ENCODE results near the gene PTPN13.

Gene PTPN13

GRCh38 chr4:86845593-86845992 is 251.5 kb downstream of the PTPN13 start:
- Histone ChIP-seq H3K27ac (ENCODE audit: extremely low read depth, low read depth, low read length) (no peak overlapping the region), H3K4me1 (ENCODE audit: control insufficient read depth, insufficient read depth, low read length) (no peaks in the 10 kb centered on the region), H3K36me3 (ENCODE audit: control insufficient read depth in 2 of 2, insufficient read depth in 1 of 2, low read length in 2 of 2) (no peaks in the 10 kb centered on the region), H3K4me3 (ENCODE audit: low read depth, low read length) (no peak overlapping the region), H3K9me3 (ENCODE audit: control insufficient read depth, insufficient read depth, low read depth, low read length) (no peaks in the 10 kb centered on the region)
- CTCF ChIA-PET = no interaction called here
- no peak for TF ChIP-seq ZNF391 (tag by site-specific recombination; IDR thresholded peaks at IDR 0.05; ENCODE audit: borderline replicate concordance, low read depth)
- TF ChIP-seq ZNF830 (tag by site-specific recombination; IDR thresholded peaks at IDR 0.05; ENCODE audit: low read depth) = no peak
- no peak for TF ChIP-seq ZNF629 (tag by site-specific recombination; IDR thresholded peaks at IDR 0.05)
- no peak for TF ChIP-seq ZNF707 (tag by site-specific recombination; IDR thresholded peaks at IDR 0.05)
- TF ChIP-seq ZNF513 (tag by site-specific recombination; IDR thresholded peaks at IDR 0.05) = no peak
- no peak for TF ChIP-seq ZNF48 (tag by site-specific recombination; IDR thresholded peaks at IDR 0.05)
- TF ChIP-seq ZNF341 (tag by site-specific recombination; IDR thresholded peaks at IDR 0.05; ENCODE audit: low read depth) = no peak
- TF ChIP-seq HOXD13 (CRISPR knock-in tag; IDR thresholded peaks at IDR 0.05; ENCODE audit: borderline replicate concordance) = no peak
- TF ChIP-seq ZNF16 (tag by site-specific recombination; IDR thresholded peaks at IDR 0.05; ENCODE audit: low read depth) = no peak
- TF ChIP-seq ZNF670 (tag by site-specific recombination; IDR thresholded peaks at IDR 0.05; ENCODE audit: low read depth) = no peak
- POLR2A ChIA-PET = no interaction called here

GRCh38 chr4:86846921-86847320 is 252.8 kb downstream of the PTPN13 start:
- POLR2A ChIA-PET = no interaction called here
- H3K4me1 ChIP-seq (ENCODE audit: control insufficient read depth, insufficient read depth, low read length) = no peaks in the 10 kb centered on the region
- H3K27ac ChIP-seq (ENCODE audit: extremely low read depth, low read depth, low read length) = no peak overlapping the region
- no peaks in the 10 kb centered on the region for H3K9me3 ChIP-seq (ENCODE audit: control insufficient read depth, insufficient read depth, low read depth, low read length)
- H3K36me3 ChIP-seq (ENCODE audit: control insufficient read depth in 2 of 2, insufficient read depth in 1 of 2, low read length in 2 of 2) = no peaks in the 10 kb centered on the region
- TF ChIP-seq ZNF501 (tag by site-specific recombination; IDR thresholded peaks at IDR 0.05) (no peak), ZNF560 (tag by site-specific recombination; IDR thresholded peaks at IDR 0.05; ENCODE audit: borderline replicate concordance) (no peak), INSM2 (tag by site-specific recombination; IDR thresholded peaks at IDR 0.05) (no peak), ZSCAN4 (tag by site-specific recombination; IDR thresholded peaks at IDR 0.05) (no peak), ZSCAN16 (tag by site-specific recombination; IDR thresholded peaks at IDR 0.05) (no peak), HOXA7 (CRISPR knock-in tag; IDR thresholded peaks at IDR 0.05; ENCODE audit: borderline replicate concordance) (no peak), ZNF48 (tag by site-specific recombination; IDR thresholded peaks at IDR 0.05) (no peak), ZFHX2 (tag by site-specific recombination; conservative IDR thresholded peaks at IDR 0.05) (no peak), ZNF266 (tag by site-specific recombination; IDR thresholded peaks at IDR 0.05; ENCODE audit: low read depth) (no peak), ZNF561 (tag by site-specific recombination; IDR thresholded peaks at IDR 0.05; ENCODE audit: borderline replicate concordance) (no peak), ZNF26 (tag by site-specific recombination; IDR thresholded peaks at IDR 0.05) (no peak), ZNF670 (tag by site-specific recombination; IDR thresholded peaks at IDR 0.05; ENCODE audit: low read depth) (no peak)
- CTCF ChIA-PET = no interaction called here
- no peak overlapping the region for H3K4me3 ChIP-seq (ENCODE audit: low read depth, low read length)
